Stimulated activated CD8-positive, alpha-beta memory T cell treated with anti-CD3 and anti-CD28 coated beads, Interleukin-7, amount 100 ng/mL, for 1 hour (primary cell): Measurements from ENCODE around the gene CDKAL1.
"Not testable (repeated sequence)": the region's sequence is repeated elsewhere in the genome, so short reads cannot be mapped to it uniquely, and the experiment has no call there.

Source experiments
- DNase-seq, 2 donors: peaks; one replicate each; pipeline ENCODE4 v3.0.0-alpha.2; 2020; ENCODE audit warnings: low read depth in 2 of 2

Gene CDKAL1

DNA sequence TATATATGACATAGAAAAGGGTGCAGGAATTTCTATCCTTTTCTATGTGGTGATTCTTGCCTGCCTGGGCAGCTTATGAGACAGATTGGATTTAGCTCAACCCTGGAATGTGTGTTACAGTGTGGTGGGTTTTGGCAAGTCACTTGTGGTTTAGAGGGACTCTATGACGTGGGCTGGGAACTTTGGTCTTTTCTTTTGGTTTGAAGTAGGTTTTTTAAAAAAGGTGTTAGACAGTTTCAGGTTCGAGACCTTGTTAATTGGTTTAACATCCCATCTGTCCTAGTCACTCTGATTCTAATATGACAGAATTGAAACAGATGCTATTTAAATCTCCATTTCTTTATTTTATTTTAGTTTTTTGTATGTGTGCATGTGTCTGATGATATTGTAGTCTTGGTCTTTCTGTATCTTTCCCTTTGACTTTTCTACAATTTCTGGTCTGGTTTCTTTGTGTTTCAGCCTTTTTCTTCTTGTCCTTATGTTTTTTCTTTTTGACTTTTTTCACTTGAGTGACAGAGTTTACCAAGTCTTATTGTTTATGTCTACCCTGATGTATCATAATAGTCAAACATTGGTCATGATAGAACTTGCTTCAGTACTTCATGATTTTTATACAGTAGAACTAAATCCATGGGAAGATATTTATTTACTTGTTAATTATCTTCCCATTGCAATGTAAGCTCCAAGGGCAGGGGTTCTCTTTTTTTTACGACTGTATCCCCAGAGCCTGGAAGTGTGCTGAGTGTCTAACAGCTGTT is 174.3 kb downstream of the CDKAL1 start:
- DNase-seq: no peak

DNA sequence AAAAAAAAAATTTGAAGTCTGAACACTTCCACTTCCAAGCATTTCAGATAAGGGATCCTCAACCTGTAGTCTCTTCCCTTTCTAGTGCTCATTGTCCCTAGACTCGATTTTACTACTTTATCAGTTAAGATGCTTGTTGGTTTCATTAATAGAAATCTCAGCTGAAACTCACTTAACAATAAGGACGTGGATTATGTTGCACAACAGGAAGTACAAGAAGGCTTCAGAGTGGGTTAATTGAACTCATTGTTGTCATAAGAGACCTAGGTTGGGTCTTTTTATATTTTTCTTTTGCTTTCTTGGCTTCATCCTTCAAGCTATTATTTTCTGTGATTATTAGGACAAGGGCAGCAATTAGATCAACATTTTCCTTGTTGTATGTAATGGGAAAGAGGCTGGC is 175.2 kb downstream of the CDKAL1 start:
- DNase-seq: no peak

DNA sequence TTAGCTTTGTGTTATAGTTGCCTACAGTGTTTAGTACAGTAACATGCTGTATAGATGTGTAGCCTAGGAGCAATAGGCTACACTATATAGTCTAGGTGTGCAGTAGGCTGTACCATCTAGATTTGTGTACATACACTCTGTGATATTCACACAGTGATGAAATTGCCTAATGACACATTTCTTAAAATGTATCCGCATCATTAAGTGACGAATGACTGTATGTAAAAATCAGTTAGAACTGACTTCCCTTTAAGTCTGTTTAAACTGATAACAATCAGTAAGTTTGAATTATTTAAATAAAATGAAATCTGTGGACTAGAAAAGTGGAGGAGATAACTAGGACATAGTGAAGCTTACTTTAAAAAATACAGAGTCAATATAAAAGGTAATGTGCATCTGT is 176.1 kb downstream of the CDKAL1 start:
- DNase-seq: no peak

DNA sequence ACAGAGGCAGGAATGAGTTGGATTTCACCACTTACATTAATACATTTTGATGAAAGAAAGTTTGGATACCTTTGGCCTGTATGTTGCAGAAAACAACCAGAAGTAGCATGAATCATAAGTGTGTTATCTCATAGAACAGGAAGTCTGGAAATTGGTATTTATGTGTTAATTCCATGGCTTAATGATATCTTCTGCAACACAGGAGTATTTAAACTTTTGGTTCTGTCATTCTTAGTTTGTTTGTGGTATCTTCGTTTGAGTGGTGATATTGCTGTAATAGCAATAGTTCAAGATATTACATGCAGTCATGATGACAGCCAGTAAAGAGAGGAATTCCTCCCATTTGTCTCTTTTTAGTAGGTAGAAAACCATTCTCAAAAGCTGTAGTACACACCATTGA is 177.3 kb downstream of the CDKAL1 start:
- DNase-seq: no peak

DNA sequence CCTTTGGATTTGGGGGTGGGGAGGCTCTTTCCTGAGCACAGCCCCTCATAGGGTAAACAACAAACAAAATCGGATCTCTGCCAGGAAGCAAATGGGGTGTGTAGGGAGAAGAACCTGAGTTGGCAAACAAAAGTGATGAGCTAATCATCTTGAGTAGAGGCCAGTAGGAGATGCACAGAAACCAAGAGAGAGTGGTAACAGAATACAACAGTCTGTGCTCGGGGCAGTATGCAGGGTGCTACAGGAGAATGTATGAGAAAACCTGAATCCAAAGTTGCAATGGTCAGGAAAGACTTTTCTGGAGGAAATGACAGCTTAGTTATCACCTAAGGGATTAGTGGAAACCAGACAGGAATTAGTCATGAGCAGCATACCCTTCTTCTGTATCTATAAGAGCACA is 177.8 kb downstream of the CDKAL1 start:
- no peak for DNase-seq

DNA sequence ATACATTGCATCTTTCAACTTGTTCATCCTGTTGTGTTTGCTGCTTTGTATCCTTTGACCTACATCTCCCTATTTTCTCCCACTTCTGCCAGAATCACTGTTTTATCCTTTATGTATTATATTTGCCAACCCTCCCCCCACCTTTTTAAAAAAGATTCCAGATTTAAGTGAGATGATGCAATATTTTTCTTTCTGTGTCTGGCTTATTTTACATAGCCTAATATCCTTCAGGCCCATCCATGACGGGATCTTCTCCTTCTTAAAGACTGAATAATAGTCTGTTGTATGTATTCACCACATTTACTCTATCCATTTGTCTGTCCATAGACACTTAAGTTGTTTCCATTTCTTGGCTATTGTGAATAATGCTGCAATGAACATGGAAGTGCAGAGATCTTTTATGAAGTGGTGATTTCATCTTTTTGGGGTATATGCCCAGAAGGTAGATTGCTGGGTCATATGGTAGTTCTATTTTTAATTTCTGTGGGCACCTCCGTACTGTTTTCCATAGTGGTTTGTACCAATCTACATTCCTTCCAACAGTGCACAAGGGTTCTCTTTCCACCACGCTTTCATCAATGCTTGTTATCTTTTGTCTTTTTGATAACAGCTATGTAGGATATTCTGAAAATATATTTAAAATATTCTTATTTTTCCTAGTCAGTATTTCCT is 181.0 kb downstream of the CDKAL1 start:
- no peak for DNase-seq

DNA sequence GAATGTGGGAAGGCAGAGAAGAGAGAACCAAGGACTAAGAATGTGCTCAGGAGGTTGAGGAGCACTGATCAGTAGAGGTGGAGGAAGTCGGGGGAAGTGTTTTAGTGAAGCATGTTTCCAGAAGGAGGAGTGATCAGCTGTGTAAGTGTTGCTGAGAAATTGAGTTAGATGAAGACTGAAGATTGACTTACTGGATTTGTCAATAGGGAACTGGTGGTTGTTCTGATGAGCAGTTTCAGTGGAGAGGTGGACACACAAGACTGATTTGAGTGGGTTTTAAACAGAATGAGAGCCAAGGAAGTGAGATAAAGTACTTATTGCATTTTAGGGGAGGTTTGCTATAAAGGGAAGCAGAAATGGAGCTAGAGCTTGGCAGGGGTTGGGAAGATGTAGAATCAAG is 182.6 kb downstream of the CDKAL1 start:
- no peak for DNase-seq

DNA sequence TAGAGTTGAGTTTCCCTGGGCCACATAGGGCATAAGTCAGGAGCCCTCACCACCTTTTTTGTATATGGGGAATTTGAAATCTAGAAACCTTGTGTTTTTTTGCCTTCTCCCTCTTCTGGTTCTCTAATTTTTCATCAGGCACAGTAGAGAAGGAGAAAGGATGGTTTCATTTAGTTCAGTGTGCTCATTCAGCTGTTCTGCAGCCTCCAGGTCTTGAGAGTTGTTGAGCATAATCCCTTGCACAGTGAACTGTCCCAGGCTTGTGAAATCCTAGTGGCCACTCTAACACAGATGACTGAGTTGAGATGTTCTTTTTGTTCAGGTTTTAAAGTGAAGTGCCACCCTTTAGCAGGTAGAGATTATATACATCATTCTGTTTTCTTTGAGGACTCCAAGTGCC is 183.5 kb downstream of the CDKAL1 start:
- no peak for DNase-seq

DNA sequence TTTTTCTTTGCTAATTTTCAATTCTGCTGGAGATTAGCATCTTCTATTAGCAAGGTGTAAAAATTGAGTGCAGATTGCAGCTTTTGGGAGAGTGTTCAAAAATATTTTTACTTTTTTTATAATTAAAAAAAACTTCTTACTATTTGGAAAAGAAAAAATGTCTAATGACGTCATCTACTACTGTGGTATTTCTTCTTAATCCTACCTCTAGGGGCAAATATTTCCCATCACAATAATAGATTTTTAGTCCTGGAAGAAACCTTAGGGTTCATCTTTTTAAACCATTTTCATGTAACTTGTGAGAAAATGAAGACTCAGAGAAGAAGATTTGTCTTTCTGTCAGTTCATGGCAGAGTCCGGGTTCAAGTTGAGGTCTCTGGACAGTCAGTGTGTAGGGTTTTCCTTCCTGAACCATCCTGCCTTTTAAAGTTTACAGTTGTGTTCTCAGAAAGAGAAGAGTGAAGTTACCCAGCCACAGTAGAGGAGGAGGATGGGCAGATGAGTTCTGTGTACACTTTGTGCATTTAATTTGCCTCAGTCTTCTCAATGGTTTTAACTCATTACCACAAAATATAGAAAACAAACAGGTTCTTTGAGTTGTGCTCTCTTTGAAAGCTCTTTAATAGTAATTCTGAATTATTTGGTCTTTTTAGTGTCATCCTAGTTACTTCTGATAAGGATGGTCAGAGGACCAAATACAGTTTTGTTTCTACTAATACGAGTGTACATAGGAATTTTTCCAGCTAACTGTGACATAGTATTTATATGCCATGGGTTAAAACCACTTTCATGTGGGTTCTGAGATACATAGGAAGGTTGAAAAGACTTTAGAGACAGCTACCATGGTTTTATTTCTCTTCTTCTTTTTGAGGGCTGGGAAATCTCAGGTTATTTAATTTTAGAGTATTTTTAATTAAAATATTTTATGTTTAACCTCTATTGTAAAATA is 184.7 kb downstream of the CDKAL1 start:
- DNase-seq: no peak

DNA sequence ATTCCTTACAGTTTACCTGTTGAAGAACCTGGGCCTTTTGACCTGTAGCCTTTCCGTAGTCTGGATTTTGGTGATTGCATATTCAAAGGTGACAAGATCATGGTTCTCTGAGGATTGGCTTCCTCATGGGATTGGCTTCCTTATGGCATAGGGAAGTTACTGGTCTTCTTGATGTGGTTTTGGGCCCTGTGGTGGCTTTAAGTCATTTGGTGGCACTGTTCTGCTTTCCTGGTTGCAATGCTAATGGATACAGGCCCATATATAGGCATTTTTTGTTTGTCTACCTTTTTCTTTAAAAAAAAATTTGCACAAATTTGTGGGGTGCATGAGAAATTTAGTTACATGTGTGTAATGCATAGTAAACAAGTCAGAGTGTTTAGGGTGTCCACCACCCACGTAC is 185.7 kb downstream of the CDKAL1 start:
- DNase-seq: no peak

DNA sequence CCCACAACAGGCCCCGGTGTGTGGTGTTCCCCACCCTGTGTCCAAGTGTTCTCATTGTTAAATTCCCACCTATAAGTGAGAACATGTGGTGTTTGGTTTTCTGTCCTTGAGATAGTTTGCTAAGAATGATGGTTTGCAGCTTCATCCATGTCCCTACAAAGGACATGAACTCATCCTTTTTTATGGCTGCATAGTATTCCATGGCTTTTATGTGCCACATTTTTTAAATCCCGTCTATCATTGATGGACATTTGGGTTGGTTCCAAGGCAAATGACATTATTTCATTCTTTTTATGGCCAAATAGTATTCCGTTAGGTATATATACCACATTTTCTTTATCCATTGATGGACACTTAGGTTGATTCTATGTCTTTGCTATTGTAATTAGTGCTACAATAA is 186.9 kb downstream of the CDKAL1 start:
- DNase-seq: not testable (repeated sequence)

DNA sequence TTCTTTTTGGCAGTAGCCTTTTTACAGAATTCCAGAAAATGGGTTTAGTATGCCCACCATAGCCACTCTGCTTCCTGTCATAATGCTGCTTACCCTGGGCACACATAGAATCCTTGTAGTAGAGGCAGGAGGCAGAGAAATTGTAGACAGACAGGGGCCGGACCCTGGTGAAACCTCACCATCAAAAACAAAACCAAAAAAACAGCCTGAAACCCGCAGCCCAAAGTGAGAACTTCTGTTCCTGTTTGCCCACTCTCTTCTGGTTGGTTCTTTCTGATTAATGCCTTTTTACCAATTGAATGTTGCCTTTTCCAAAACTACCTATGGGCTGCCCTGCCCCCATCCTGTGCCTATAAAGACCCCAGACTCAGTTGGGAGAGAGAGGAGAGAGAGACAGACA is 188.2 kb downstream of the CDKAL1 start:
- DNase-seq: no peak

DNA sequence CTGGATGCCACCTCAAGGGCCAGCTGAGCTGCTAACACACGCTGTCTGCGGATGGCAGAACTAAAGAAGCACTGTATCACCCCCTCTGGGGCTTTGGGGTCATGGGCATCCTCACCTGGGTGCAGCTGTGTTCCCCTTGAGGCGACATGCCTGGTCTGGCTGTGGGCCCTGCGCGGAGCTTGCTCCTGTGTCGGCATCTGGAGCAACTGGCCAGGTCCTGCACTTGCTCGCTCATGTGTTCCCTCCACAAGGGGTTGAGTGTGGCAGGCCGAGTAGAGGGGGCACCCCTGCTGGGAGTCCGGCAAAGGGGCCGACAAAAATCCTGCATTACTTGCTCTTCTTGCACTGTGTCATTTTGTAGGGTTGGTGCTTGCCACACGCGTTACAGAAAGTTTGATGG is 189.0 kb downstream of the CDKAL1 start:
- DNase-seq: no peak

DNA sequence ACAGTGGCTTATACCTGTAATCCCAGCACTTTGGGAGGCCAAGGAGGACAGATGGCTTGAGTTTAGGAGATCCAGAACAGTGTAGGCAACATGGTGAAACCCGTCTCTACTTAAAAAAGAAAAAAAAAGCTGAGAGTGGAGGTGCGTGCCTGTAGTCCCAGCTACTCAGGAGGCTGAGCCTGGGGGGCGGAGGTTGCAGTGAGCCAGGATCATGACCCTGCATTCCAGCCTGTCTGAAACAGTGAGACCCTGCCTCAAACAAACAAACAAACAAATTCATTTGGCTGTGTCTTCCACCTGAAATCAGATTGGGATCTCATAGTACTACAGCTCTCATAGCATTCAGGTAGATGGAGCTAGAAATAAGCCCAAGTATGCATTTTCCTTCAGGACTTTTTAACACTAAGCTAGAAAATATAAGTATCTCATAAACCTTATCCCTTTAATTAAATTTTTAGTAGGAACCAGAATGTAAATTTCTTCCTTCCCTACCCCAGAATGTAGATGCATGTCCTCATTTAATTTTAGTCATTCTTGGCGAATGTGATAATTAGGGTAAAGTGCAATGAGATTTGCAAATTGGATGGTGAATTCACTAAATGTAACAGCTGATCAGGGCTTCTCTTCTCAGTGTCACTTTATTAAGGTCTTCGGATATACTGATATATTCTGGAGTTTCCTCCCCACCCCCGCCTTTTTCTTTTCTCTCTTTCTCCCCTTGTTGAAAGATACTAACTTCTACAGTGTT is 190.4 kb downstream of the CDKAL1 start:
- no peak for DNase-seq

DNA sequence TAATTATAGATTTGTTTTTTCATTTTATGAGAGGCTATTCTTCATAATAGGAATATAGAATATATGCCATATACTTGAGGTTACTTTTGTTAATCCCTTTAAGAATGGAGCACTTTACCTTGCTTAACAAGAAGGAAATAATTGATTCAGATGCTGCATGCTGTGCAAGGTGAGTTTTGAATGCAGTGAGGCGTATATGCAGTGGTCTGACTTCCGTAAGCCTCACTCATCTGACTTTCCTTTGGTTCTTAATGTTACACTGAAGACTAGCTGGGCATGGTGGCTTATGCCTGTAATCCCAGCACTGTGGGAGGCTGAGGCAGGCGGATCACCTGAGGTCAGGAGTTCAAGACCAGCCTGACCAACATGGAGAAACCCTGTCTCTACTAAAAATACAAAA is 191.0 kb downstream of the CDKAL1 start:
- DNase-seq: not testable (repeated sequence)

DNA sequence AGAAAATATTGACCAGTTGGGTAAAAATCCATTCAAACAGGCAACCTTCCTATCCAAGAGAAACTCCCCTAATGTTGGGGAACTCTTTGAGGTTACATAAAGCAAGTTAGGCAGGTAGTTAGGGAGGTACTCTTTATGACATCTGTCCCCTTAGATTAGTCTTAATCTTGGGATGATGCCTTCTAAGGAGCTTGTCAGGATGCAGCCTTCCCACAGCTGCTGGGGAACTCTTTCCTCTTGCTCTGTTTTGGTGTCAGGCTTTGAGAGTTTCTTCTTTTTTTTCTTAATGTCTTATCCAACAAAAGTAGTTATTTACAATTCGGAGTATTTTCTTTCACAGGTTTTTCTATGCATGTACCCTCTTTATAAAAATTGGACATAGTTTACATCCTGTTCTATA is 194.8 kb downstream of the CDKAL1 start:
- DNase-seq: no peak

DNA sequence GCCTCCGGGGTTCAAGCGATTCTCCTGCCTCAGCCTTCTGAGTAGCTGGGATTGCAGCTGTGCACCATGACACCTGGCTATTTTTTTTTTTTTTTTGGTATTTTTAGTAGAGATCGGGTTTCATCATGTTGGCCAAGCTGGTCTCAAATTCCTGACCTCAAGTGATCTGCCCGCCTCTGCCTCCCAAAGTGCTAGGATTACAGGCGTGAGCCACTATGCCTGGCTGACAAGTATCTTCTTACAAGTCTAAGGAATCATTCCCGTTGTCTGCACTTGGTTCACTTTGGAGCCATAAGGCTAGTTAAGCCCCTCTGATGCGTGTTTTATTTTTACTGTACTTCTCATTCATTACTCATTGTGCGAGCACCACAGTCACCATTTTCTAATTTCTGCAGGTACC is 198.1 kb downstream of the CDKAL1 start:
- not testable (repeated sequence) for DNase-seq

DNA sequence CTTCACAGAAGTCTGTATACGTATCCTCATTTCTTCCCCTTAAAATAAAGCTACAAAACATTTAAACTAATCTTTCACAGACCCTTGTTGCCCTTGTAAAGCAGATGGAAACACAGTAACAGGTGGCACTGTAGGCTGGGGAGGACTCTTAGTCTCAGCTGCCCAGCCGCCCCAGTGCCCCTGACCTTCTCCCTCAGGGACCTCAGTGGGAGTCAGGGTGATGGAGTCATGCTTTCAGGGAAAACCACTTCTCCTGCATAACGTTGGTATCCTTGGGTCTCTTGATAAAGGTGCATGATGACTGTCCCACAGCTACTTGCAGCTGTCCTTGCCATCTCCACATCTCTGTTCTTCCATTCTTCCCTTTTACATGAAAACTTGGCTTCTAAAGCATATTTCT is 198.6 kb downstream of the CDKAL1 start:
- DNase-seq: no peak

DNA sequence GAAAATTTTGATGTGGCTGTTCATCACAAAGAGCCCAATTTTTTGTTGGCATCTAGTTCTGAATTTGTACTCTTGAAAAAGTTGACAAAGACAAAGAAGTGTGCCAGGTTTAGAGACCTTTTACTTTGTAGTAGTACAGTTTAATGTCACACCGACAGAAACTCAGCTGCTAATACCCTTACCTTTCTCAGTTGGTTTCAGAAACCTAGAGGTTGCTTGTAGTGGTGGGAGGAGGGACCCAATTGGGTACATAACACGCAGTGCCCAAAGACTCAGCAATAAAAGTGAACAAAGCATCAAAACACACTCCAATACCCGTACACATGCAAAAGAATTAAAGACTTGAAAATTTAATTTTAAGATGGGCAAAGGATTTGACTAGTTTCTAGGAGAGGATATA is 203.7 kb downstream of the CDKAL1 start:
- no peak for DNase-seq

DNA sequence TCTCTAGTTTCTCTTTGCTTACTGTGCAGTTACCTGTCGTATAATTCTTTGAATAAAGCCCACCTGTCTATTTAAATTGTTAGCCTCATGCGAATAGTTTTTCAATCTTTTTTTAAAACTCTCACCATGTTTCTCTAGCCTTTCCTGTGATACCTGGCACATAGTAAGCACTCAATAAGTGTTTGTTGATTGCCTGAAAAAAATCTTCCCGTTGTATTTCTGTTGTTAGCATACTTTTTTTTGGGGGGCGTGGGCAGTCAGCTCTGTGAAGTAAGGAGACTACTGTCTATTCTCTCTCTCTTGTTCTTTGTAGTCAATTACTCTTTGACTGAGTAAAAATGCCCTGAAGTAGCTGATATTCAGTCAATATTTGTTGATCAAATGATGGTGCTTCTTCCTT is 205.8 kb downstream of the CDKAL1 start:
- DNase-seq: no peak

DNA sequence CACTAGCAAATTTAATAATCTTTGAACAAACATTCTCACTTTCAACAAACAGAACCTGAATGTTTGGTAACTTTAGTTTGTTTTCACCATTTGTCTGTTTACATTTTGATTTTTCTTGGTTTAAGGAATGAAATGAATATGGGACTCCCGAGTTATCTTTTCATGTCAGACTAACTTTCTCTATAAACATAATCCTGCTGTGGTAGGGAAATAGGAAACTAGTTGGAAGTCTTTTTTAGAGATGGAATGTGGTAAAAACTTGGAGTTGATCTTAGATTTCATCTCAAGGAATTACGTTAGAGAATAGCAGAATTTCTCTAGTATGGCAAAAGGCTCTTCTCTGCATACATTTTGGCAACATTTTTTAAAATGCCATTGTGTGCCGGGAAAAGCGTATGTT is 206.5 kb downstream of the CDKAL1 start:
- DNase-seq: no peak

DNA sequence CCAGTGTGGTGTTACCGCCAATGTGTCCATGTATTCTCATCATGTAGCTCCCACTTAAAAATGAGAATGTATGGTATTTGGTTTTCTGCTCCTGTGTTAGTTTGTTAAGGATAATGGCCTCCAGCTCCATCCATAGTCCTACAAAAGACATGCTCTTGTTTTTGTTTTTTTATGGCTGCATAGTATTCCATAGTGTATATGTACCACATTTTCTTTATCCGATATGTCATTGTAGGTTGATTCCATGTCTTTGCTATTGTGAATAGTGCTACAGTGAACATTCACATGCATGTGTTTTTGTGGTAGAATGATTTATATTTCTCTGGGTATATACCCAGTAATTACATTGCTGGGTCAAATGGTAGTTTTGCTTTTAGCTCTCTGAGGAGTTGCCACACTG is 207.2 kb downstream of the CDKAL1 start:
- no peak for DNase-seq
